ENCODE data around the gene ABCB8.

ABCB8 gene

DNA sequence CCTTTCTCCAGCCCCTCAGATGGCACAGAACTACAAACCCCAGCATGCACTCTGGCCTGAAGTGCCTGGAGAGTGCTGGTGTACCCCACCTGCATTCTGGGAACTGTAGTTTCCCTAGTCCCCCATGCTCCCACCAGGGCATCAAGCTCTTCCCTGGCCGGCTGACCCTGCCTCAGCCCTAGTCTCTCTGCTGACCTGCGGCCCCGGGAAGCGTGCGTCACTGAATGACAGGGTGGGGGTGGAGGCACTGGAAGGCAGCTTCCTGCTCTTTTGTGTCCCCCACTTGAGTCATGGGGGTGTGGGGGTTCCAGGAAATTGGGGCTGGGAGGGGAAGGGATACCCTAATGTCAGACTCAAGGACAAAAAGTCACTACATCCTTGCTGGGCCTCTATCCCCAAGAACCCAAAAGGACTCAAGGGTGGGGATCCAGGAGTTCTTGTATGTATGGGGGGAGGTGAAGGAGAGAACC lies 35.4 kb upstream of the ABCB8 start:
- H3K4me3 ChIP-seq (ENCODE audit: severe bottlenecking): no peak overlapping the region
- H3K4me1 ChIP-seq (ENCODE audit: insufficient read depth, poor library complexity, severe bottlenecking): no peaks in the 10 kb centered on the region
- DNase-seq (ENCODE audit: low spot score): no peak
- no peaks in the 10 kb centered on the region for H3K27me3 ChIP-seq (ENCODE audit: insufficient read depth, poor library complexity, severe bottlenecking)
- no peak overlapping the region for H3K27ac ChIP-seq (ENCODE audit: poor library complexity, severe bottlenecking)
- ATAC-seq (ENCODE audit: low read depth): peak; percentile 66
- H3K9me3 ChIP-seq (ENCODE audit: severe bottlenecking): peaks cover 6% of the 10 kb centered on the region
- TF ChIP-seq CTCF (IDR thresholded peaks at IDR 0.05; ENCODE audit: poor library complexity, severe bottlenecking): no peak
- no peaks in the 10 kb centered on the region for H3K36me3 ChIP-seq (ENCODE audit: low read depth)

GRCh38 chr7:150993511-150993910 lies 34.7 kb upstream of the ABCB8 start:
- Histone ChIP-seq H3K36me3 (ENCODE audit: low read depth) (no peaks in the 10 kb centered on the region), H3K9me3 (ENCODE audit: severe bottlenecking) (peaks cover 6% of the 10 kb centered on the region), H3K27ac (ENCODE audit: poor library complexity, severe bottlenecking) (no peak overlapping the region), H3K27me3 (ENCODE audit: insufficient read depth, poor library complexity, severe bottlenecking) (no peaks in the 10 kb centered on the region), H3K4me1 (ENCODE audit: insufficient read depth, poor library complexity, severe bottlenecking) (no peaks in the 10 kb centered on the region), H3K4me3 (ENCODE audit: severe bottlenecking) (no peak overlapping the region)
- no peak for DNase-seq (ENCODE audit: low spot score)
- no peak for TF ChIP-seq CTCF (IDR thresholded peaks at IDR 0.05; ENCODE audit: poor library complexity, severe bottlenecking)
- no peak for ATAC-seq (ENCODE audit: low read depth)

- ATAC-seq (ENCODE audit: low read depth) (no peak; the same call in 2 of the 3 replicates), DNase-seq (ENCODE audit: low spot score) (no peak)
- Histone ChIP-seq H3K9me3 (ENCODE audit: severe bottlenecking) (peaks cover 6% of the 10 kb centered on the region), H3K27ac (ENCODE audit: poor library complexity, severe bottlenecking) (no peak overlapping the region), H3K4me3 (ENCODE audit: severe bottlenecking) (no peak overlapping the region), H3K4me1 (ENCODE audit: insufficient read depth, poor library complexity, severe bottlenecking) (no peaks in the 10 kb centered on the region), H3K36me3 (ENCODE audit: low read depth) (no peaks in the 10 kb centered on the region), H3K27me3 (ENCODE audit: insufficient read depth, poor library complexity, severe bottlenecking) (no peaks in the 10 kb centered on the region)
- TF ChIP-seq CTCF (IDR thresholded peaks at IDR 0.05; ENCODE audit: poor library complexity, severe bottlenecking): no peak
Measured at GRCh38 chr7:150994141-150994837, 34.0 kb upstream of the ABCB8 start.

GRCh38 chr7:150994838-150995510 lies 33.3 kb upstream of the ABCB8 start:
- Histone ChIP-seq H3K4me1 (ENCODE audit: insufficient read depth, poor library complexity, severe bottlenecking) (no peaks in the 10 kb centered on the region), H3K27me3 (ENCODE audit: insufficient read depth, poor library complexity, severe bottlenecking) (no peaks in the 10 kb centered on the region), H3K36me3 (ENCODE audit: low read depth) (no peaks in the 10 kb centered on the region), H3K9me3 (ENCODE audit: severe bottlenecking) (peaks cover 6% of the 10 kb centered on the region), H3K27ac (ENCODE audit: poor library complexity, severe bottlenecking) (no peak overlapping the region), H3K4me3 (ENCODE audit: severe bottlenecking) (no peak overlapping the region)
- ATAC-seq (ENCODE audit: low read depth): no peak; the same call in 2 of the 3 replicates
- no peak for TF ChIP-seq CTCF (IDR thresholded peaks at IDR 0.05; ENCODE audit: poor library complexity, severe bottlenecking)
- DNase-seq (ENCODE audit: low spot score): no peak
